ENCODE results near the gene IRX3.
"Not testable (repeated sequence)": the region's sequence is repeated elsewhere in the genome, so short reads cannot be mapped to it uniquely, and the experiment has no call there.

The IRX3 gene

GRCh38 chr16:54273566-54273965 is 13.0 kb downstream of the IRX3 start:
- no peak for FAIRE-seq

GRCh38 chr16:54270711-54271110 is 15.9 kb downstream of the IRX3 start:
- no peak for FAIRE-seq

DNA sequence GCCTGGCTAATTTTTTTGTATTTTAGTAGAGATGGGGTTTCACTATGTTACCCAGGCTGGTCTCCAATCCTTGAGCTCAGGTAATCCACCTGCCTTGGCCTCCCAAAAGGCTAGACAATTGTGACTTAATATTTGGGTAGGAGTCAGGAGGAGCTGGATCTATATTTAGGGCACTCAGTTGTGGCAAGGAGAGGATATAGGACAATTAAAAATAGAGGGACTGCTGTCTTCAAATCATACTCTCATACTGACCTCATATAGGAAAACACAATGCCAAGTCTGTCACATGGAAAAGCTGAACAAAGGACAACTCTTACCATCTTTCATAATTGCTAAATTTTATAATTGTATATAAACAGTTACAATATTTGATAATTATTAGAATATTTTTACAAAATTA is 17.1 kb downstream of the IRX3 start:
- FAIRE-seq = no peak

DNA sequence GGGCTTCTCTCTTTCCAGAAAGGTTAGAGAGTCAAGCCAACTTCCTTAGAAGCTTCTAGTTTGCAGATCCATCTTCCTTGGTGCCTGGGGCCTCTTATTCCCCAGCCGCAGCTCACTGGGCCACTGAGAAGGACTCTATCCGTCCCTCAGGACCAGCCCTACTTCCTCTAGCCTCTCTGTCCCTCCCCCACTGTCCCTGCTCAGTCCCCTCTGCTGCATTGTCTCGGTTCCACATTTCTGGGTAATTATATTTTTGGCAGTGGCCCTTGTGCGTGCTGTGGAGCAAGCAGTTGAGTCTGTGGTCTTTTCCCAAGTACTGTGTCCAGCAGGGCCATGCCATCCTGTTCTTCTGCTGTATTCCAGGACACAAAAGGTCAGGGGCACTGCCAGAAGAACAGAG is 17.8 kb downstream of the IRX3 start:
- no peak for FAIRE-seq

GRCh38 chr16:54268340-54268739 is 18.2 kb downstream of the IRX3 start:
- FAIRE-seq = no peak

- FAIRE-seq = no peak
These were observed 20.1 kb downstream of the IRX3 start for GRCh38 chr16:54266363-54266955.

GRCh38 chr16:54265575-54266107 is 20.9 kb downstream of the IRX3 start:
- FAIRE-seq = no peak

DNA sequence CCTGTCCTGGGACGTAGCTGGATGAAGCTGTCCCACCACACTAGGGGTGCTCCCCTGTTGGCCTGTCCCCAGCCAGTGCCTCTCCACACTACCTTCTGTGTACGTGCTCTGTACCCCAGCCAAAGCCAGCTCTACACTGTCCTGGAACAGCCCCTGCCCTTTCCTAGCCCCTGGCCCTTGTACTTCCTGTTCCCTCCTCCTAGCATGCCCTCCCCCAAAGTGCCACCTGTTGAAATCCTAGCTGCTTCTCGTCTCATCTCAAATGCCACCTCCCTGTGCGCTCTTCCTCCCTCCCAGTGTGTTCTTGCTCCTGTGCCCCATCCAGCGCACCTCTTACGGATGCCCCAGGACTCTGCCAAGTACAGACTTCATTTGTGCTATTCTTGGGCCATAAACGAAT is 33.5 kb downstream of the IRX3 start:
- FAIRE-seq = no peak

DNA sequence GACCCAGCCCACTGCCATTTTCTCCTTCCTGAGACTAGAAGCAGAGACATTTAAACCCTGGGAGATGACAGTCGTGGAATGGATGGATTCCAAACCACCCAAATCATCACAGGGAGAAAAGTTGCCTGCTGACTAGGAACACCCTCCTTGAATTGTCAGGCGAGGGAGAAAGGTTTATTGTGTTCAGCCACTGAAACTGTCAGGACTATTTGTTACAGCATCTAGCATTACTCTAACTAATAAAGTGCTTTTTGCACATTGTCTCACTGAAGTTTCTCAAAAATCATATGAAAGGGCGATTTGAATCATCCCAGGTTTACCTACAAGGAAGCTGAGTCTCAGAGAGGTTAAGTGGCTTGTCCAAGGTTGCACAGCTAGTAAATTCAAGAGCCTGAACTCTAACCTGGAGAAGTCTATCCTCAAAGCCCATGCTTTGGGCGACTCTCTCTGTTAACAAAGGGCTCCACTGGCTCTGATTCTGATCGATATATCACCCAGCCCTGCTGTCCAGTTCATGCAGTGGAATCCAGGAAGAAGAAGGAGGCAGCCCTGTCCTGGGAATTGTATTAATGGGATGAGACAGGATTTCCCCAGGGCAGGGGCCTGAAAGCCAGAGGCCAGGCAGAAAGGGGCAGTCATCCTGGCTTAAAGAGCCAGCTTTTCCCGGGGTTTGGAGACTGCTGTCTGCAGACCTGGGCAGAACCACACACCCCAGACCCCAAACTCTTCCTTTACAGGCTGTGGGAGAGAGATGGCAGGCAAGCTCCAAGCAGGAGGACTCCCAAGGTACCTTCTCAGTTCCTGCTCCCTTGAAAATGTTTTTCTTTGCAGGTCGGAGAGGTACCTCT is 37.5 kb downstream of the IRX3 start:
- no peak for FAIRE-seq

DNA sequence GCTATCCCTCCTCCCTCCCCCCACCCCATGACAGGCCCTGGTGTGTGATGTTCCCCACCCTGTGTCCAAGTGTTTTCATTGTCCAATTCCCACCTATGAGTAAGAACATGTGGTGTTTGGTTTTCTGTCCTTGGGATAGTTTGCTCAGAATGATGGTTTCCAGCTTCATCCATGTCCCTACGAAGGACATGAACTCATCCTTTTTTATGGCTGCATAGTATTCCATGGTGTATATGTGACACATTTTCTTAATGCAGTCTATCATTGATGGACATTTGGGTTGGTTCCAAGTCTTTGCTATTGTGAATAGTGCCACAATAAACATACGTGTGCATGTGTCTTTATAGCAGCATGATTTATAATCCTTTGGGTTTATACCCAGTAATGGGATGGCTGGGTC is 38.9 kb downstream of the IRX3 start:
- FAIRE-seq = not testable (repeated sequence)

DNA sequence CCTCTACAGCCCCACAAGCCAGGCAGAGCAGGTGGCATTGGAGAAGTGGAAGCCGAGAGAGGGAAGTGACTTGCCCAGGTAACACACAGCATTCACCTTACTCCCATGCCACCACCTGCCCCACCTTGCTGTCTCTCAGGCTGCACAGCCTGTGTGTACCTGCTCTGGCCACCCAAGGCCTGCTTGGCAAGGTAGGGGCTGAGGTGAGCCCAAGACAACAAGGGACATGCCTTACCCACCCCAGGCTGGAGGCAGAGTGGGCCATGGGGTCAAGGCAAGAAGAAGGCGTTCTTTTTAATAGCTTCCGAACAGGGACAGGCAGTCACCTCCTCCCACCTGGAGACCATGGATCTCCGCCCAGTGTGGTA is 40.1 kb downstream of the IRX3 start:
- no peak for FAIRE-seq

DNA sequence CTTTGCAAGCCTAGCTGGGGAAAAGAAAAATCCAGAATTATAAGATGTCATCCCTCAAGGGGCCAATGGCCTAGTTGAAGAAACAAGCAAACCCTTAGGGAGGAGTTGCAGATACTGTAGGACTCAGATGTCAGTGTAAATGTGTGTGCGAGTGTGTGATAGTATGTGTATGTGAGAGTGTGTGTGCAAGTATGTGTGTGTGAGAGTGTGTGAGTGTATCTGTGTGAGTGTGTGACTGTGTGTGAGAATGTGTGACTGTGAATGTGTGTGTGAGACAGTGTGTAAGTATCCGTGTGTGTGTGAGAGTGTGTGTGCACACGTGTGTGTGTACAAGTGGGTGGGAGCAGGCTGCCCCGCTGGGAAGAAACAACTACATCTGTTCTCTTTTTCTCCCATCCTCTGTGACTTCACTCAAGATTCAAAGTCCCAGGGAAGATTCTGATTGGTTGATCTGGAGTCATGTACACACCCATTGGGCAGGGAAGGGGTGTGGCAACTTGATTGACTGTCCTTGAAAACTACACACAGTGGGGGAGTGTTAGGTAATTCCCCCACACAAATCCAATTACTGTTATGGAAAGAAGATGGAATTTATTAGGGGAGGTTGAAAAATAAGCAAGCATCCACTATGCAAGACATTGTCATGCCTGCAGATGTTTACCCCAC is 40.7 kb downstream of the IRX3 start:
- no peak for FAIRE-seq

GRCh38 chr16:54244061-54244886 is 42.3 kb downstream of the IRX3 start:
- FAIRE-seq = no peak

GRCh38 chr16:54243202-54243601 is 43.4 kb downstream of the IRX3 start:
- FAIRE-seq = no peak

DNA sequence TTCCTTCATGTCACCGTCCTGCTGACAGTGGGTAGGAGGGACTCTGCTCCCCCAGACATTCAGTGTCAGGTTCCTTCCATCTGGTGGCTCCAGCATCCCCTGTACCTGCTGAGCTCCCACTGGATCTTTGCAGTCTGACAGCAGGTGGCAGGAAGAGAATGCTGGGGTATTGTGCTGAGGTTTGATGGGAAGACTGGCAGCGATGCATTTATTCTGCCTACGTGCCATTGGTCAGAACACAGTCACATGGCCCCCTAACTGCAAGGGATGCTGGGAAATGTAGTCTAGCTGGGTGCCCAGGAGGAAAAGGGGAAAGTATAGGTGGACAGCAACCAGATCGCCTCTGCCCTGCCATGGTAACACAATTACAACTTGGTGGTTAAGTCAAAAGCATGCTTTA is 44.4 kb downstream of the IRX3 start:
- FAIRE-seq = no peak

GRCh38 chr16:54241525-54241924 is 45.1 kb downstream of the IRX3 start:
- no peak for FAIRE-seq

DNA sequence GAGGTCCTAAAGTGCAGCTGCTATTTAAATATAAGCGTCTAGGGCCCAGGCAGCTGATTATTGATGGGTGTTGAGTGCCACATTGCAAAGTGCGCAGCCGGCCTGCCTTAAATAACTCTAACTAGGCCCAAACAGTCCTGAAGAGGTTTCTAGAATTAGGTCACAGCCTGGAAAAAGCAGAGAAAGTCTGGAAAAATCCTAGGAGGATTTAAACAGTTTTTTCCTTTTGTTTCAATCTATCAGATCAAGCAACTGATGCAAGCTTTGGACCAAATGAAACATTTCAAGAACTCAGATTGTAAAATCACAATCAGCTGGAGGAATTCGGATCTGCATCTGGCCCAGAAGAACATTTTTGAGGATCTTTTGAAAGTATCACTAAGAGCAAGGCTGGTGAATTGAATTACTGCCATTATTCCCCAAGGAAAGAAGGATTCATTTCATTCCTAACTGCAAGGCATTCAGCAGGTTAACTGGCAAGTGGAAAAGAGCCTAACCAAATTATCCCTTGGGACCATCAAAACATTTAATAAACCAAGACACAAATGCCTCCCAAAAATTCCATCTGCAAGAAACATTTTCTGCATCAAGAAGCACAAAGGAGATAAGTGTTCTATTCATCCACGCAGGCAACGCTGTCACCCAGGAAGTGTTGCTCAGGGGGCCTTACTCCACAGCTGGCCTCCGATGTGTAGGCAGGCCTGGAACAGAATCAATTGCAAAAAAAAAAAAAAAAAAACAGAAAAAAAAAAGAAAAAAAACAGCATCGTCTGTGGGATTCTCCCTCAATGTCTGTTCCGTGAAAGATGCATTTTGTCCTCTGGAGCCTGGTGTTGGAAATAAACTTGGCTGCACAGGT is 46.1 kb downstream of the IRX3 start:
- no peak for FAIRE-seq

- FAIRE-seq = no peak
These were observed 47.1 kb downstream of the IRX3 start for GRCh38 chr16:54239456-54239855.

GRCh38 chr16:54236773-54237172 is 49.8 kb downstream of the IRX3 start:
- FAIRE-seq = no peak

DNA sequence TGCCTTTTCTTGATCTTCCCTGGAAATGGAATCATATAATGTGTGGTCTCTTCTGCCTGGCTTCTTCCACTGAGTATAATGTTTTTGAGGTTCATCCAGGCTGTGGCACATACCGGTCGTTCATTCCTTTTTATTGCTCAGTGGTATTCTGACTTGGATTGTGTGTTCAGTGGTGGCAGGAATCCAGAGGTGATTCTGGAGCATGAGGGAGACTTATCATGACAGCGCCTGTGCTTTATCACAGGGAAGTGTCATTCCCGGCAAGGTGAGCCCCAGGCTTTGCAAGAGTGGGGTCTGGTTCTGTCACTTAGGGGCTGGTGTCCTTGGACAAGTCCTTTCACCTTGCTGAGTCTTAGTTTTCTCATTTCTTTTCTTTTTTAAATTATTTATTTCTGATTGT is 53.0 kb downstream of the IRX3 start:
- no peak for FAIRE-seq
